HepG2 (cell line): Measurements from ENCODE around the gene KIF15. TPM values are rescaled to one million over a fixed set of nuclear protein-coding genes. Genes with fewer than 3 reads are reported as not detected.

ENCODE experiments used
- ATAC-seq: fragments of 200-7000 bp; cut with Tn5 transposase; 3 replicates; pipeline ENCODE4 v1.9.1; 2020; ENCODE audit warnings: mild to moderate bottlenecking, moderate library complexity
- BruUV-seq: library from RNA; stranded (reverse); fragments of 400-500 nt; replicated peaks from 2 replicates; lab custom pipeline; 2021; lab: Mats Ljungman, UMichigan
- CTCF ChIA-PET: fragments of 300-600 bp; formaldehyde crosslinking; extraction: SDS; loops from one replicate; lab custom pipeline; 2021; ENCODE audit warnings: low total read pairs, inconsistent platforms, low intra/inter-chr PET ratio; lab: Yijun Ruan, JAX
- POLR2A ChIA-PET: fragments of 350-600 bp; sonication (Branson Sonifier 250); formaldehyde crosslinking; loops from one replicate; lab custom pipeline; 2020; ENCODE audit warnings: antibody characterized with exemption, inconsistent platforms; lab: Yijun Ruan, JAX
- DNase-seq: peaks from one replicate; pipeline ENCODE4 v3.0.0-alpha.2; 2015; ENCODE audit warnings: low spot score
- FAIRE-seq: peaks from 3 replicates; lab custom pipeline; 2011; peaks lifted over from hg19 to GRCh38; lab: Jason Lieb, UNC
- H2AFZ ChIP-seq: one replicate; pipeline ENCODE4 v1.6.1; 2011; ENCODE audit warnings: low read length, inconsistent platforms
- H3K27ac ChIP-seq: fragments of 300-600 bp; 3 replicates; pipeline ENCODE4 v1.8.0; 2011; ENCODE audit warnings: mixed run types, mild to moderate bottlenecking, mixed read lengths, low read length, inconsistent platforms; ENCODE audit not compliant: insufficient read depth; ENCODE audit errors: extremely low read length
- H3K27me3 ChIP-seq, 2 experiments: fragments of 200-600 bp in 1 of 2; 2 replicates in 1 of 2; 3 replicates in 1 of 2; pipeline versions ENCODE4 v1.6.0 to v1.8.0; 2011; ENCODE audit warnings: low read length in 2 of 2, mild to moderate bottlenecking in 2 of 2, moderate library complexity in 2 of 2, inconsistent platforms in 1 of 2; ENCODE audit not compliant: insufficient read depth in 2 of 2, control insufficient read depth in 1 of 2
- H3K36me3 ChIP-seq, 2 experiments: fragments of 200-600 bp in 1 of 2; replicated peaks in 1 of 2; 2 replicates in 1 of 2; 3 replicates in 1 of 2; pipeline versions ENCODE4 v1.5.1 to v1.8.0; 2011; ENCODE audit warnings: low read length in 2 of 2, inconsistent platforms in 1 of 2; ENCODE audit not compliant: insufficient read depth in 2 of 2, control insufficient read depth in 1 of 2
- H3K4me1 ChIP-seq: 2 replicates; pipeline ENCODE4 v1.5.1; 2012; ENCODE audit warnings: low read length, inconsistent platforms; ENCODE audit not compliant: insufficient read depth
- H3K4me2 ChIP-seq: 2 replicates; pipeline ENCODE4 v1.6.0; 2011; ENCODE audit warnings: low read depth, low read length, inconsistent platforms
- H3K4me3 ChIP-seq, 3 experiments: fragments of 200-600 bp in 1 of 3; sonication (generic), shearing (Covaris generic) in 1 of 3; replicated peaks in 1 of 3; 2 replicates each; pipeline ENCODE4 v1.5.1; 2011 to 2016; ENCODE audit warnings: low read length in 3 of 3, inconsistent platforms in 2 of 3, low read depth in 2 of 3, mild to moderate bottlenecking in 2 of 3, control low read depth in 1 of 3, mixed read lengths in 1 of 3; ENCODE audit not compliant: insufficient read depth in 1 of 3
- H3K79me2 ChIP-seq: one replicate; pipeline ENCODE4 v1.6.1; 2011; ENCODE audit warnings: low read length, inconsistent platforms; ENCODE audit not compliant: insufficient read depth
- H3K9ac ChIP-seq: 2 replicates; pipeline ENCODE4 v1.6.0; 2011; ENCODE audit warnings: mild to moderate bottlenecking, low read depth, low read length, inconsistent platforms; ENCODE audit not compliant: insufficient read depth
- H3K9me3 ChIP-seq: 2 replicates; pipeline ENCODE4 v1.5.1; 2012; ENCODE audit warnings: mild to moderate bottlenecking, low read length
- H4K20me1 ChIP-seq: 2 replicates; pipeline ENCODE4 v1.6.0; 2011; ENCODE audit warnings: inconsistent platforms, mild to moderate bottlenecking, low read length, moderate library complexity; ENCODE audit not compliant: insufficient read depth
- AHR ChIP-seq: IDR thresholded peaks from 2 replicates; pipeline ENCODE4 v1.6.1; 2018; ENCODE audit warnings: missing genetic modification reagents, missing compliant biosample characterization
- ATF4 ChIP-seq, 2 experiments: fragments of 450-650 bp in 1 of 2; sonication (generic) in 1 of 2; formaldehyde crosslinking; IDR thresholded peaks; 2 replicates each; pipeline versions ENCODE4 v1.5.0 to v1.8.0; 2020 to 2022; ENCODE audit warnings: mild to moderate bottlenecking in 1 of 2, missing genetic modification reagents in 1 of 2
- E2F2 ChIP-seq: sonication (generic); formaldehyde crosslinking; IDR thresholded peaks from 2 replicates; pipeline ENCODE4 v1.4.0; 2020; ENCODE audit warnings: missing genetic modification reagents, borderline replicate concordance
- ELF4 ChIP-seq: sonication (generic); formaldehyde crosslinking; IDR thresholded peaks from 2 replicates; pipeline ENCODE4 v1.5.0; 2020; ENCODE audit warnings: missing genetic modification reagents, mild to moderate bottlenecking, moderate library complexity, borderline replicate concordance
- FOXA3 ChIP-seq: IDR thresholded peaks from 2 replicates; pipeline ENCODE4 v1.6.1; 2016; ENCODE audit warnings: missing genetic modification reagents, missing compliant biosample characterization
- NFKBIZ ChIP-seq: IDR thresholded peaks from 2 replicates; pipeline ENCODE4 v1.6.1; 2018; ENCODE audit warnings: missing genetic modification reagents, missing compliant biosample characterization
- PHF8 ChIP-seq: sonication (generic); formaldehyde crosslinking; IDR thresholded peaks from 2 replicates; pipeline ENCODE4 v1.5.0; 2020; ENCODE audit warnings: missing genetic modification reagents
- THAP9 ChIP-seq: sonication (generic); formaldehyde crosslinking; IDR thresholded peaks from 2 replicates; pipeline ENCODE4; 2020; ENCODE audit warnings: missing genetic modification reagents, mild to moderate bottlenecking, borderline replicate concordance
- ZNF18 ChIP-seq: sonication (generic); formaldehyde crosslinking; IDR thresholded peaks from 2 replicates; pipeline ENCODE4 v1.8.0; 2022; ENCODE audit warnings: mild to moderate bottlenecking, missing genetic modification reagents; ENCODE audit not compliant: insufficient replicate concordance
- ZNF33B ChIP-seq: sonication (generic); formaldehyde crosslinking; IDR thresholded peaks from 2 replicates; pipeline ENCODE4 v1.5.1; 2020; ENCODE audit warnings: mild to moderate bottlenecking, missing genetic modification reagents
- ZNF556 ChIP-seq: sonication (generic); formaldehyde crosslinking; IDR thresholded peaks from 2 replicates; pipeline ENCODE4 v1.4.0; 2020; ENCODE audit warnings: mild to moderate bottlenecking, missing genetic modification reagents, borderline replicate concordance
- ZNF558 ChIP-seq: sonication (generic); formaldehyde crosslinking; IDR thresholded peaks from 2 replicates; pipeline ENCODE4 v1.9.0; 2022; ENCODE audit warnings: mild to moderate bottlenecking, missing genetic modification reagents, borderline replicate concordance
- WGBS: methylation state at CpG from one replicate; pipeline ENCODE4 v1.1.6; 2017; ENCODE audit warnings: low lambda C conversion rate; 5-methylcytosine and 5-hydroxymethylcytosine counted together
- in situ Hi-C: cut with HindIII; loops from 2 replicates; pipeline ENCODE4 v1.10.0; 2017; ENCODE audit warnings: low pct_unique_long_range_greater_than_20kb; ENCODE audit not compliant: extremely low pct_ligation_motif_present
- intact Hi-C: fragments of 100-400 bp; cut with micrococcal nuclease; formaldehyde crosslinking; loops from one replicate; pipeline ENCODE4 v1.10.0; 2022; ENCODE audit not compliant: unreplicated experiment
- polyA plus RNA-seq, 8 experiments: library from polyadenylated mRNA; depleted of rRNA in 3 of 8; stranded (reverse) in 7 of 8; unstranded in 1 of 8; fragments of >200 nt; fragmentation: Illumina TruSeq in 4 of 8; extraction: Trizol in 4 of 8; gene quantifications; 2 replicates each; pipeline versions ENCODE4 v1.2.1 to v1.2.3, GENCODE V29; 2011 to 2016; ENCODE audit warnings: low read depth in 4 of 8, missing spikeins in 1 of 8, mixed read lengths in 1 of 8; ENCODE audit not compliant: insufficient read depth in 1 of 8
- total RNA-seq, 5 experiments: library from RNA; depleted of rRNA; stranded (reverse); fragments of >200 nt; fragmentation: Illumina TruSeq; extraction: Trizol; gene quantifications; 2 replicates each; pipeline ENCODE4 v1.2.3, GENCODE V29; 2016; ENCODE audit warnings: low read depth in 1 of 5

KIF15 gene
- total and polyA plus RNA-seq, 2 of the 13 experiments (the other 11 are each of a cell fraction or from before 2014, with no cell fraction given), result 4.8 to 33.8 TPM

- no TSS peak for BruUV-seq
- Histone ChIP-seq H3K36me3 (no peaks in the 10 kb centered on the region), H3K9me3 (no peaks in the 10 kb centered on the region), H3K4me2 (peak overlapping the region; percentile 45; the same call in 1 of the 2 replicates), H3K9ac (no peak overlapping the region), H3K79me2 (no peaks in the 10 kb centered on the region), H3K4me1 (peaks cover 22% of the 10 kb centered on the region), H3K4me3 (no peak overlapping the region), H4K20me1 (no peaks in the 10 kb centered on the region), H3K27me3 (no peaks in the 10 kb centered on the region), H2AFZ (no peak overlapping the region), H3K27ac (no peak overlapping the region)
- no peak for DNase-seq
- ChIA-PET POLR2A (no interaction called here), CTCF (no interaction called here)
- no peak for ATAC-seq
- FAIRE-seq, result no peak
- WGBS, result 31% methylated on average over 3 of the region's 3 CpGs
- TF ChIP-seq ZNF556 (CRISPR knock-in tag) (no peak), ZNF33B (CRISPR knock-in tag) (no peak), ATF4 (CRISPR knock-in tag; IDR thresholded peaks at IDR 0.05) (no peak), ELF4 (no peak), E2F2 (CRISPR knock-in tag) (no peak)
- intact Hi-C loops (no loop called here), in situ Hi-C loops (no loop called here)
These were observed 131.1 kb downstream of the KIF15 start for GRCh38 chr3:44892689-44893088.

- H2AFZ ChIP-seq, result no peak overlapping the region
- no peaks in the 10 kb centered on the region for H3K36me3 ChIP-seq
- H3K9ac ChIP-seq, result no peak overlapping the region
- peak overlapping the region; percentile 45 for H3K4me2 ChIP-seq
- no peaks in the 10 kb centered on the region for H4K20me1 ChIP-seq
- H3K4me3 ChIP-seq, result no peak overlapping the region
- H3K4me1 ChIP-seq, result peaks cover 22% of the 10 kb centered on the region
- ChIA-PET POLR2A (no interaction called here), CTCF (no interaction called here)
- H3K79me2 ChIP-seq, result no peaks in the 10 kb centered on the region
- no peaks in the 10 kb centered on the region for H3K9me3 ChIP-seq
- no peak for DNase-seq
- FAIRE-seq, result no peak
- H3K27ac ChIP-seq, result no peak overlapping the region
- peak; percentile 72 for ATAC-seq
- intact Hi-C loops (no loop called here), in situ Hi-C loops (no loop called here)
- BruUV-seq, result no TSS peak
- H3K27me3 ChIP-seq, result no peaks in the 10 kb centered on the region
- 4% methylated on average over 2 of the region's 2 CpGs for WGBS
- TF ChIP-seq AHR (CRISPR knock-in tag) (no peak), THAP9 (CRISPR knock-in tag) (no peak), NFKBIZ (no peak), ZNF558 (no peak), ZNF18 (CRISPR knock-in tag) (no peak), FOXA3 (CRISPR knock-in tag) (peak; percentile 61), PHF8 (no peak)
These were observed 131.5 kb downstream of the KIF15 start for GRCh38 chr3:44893097-44893496.
